ACC112 (cell line): ENCODE data around the gene STK11.

Experiments
- H2AFZ ChIP-seq: fragments of 200-600 bp; sonication (generic); one replicate; pipeline ENCODE4 v1.6.0; 2017; ENCODE audit warnings: antibody characterized with exemption, low read length; ENCODE audit not compliant: unreplicated experiment
- H3K27ac ChIP-seq: fragments of 200-600 bp; sonication (generic); 2 replicates; pipeline ENCODE4 v1.5.1; 2014; ENCODE audit warnings: low read depth, mild to moderate bottlenecking, antibody characterized with exemption, low read length, moderate library complexity
- H3K27me3 ChIP-seq: fragments of 200-600 bp; sonication (generic); 2 replicates; pipeline ENCODE4 v1.6.1; 2014; ENCODE audit warnings: mild to moderate bottlenecking, antibody characterized with exemption, low read length, moderate library complexity, mixed read lengths; ENCODE audit not compliant: insufficient read depth
- H3K36me3 ChIP-seq: fragments of 200-600 bp; sonication (generic); 2 replicates; pipeline ENCODE4 v1.6.1; 2016; ENCODE audit warnings: mild to moderate bottlenecking, antibody characterized with exemption, low read length, moderate library complexity, mixed read lengths; ENCODE audit not compliant: insufficient read depth
- H3K4me1 ChIP-seq: fragments of 200-600 bp; sonication (generic); one replicate; pipeline ENCODE4 v1.6.1; 2016; ENCODE audit warnings: low read length, mixed read lengths; ENCODE audit not compliant: insufficient read depth, unreplicated experiment, control insufficient read depth
- H3K4me3 ChIP-seq: fragments of 200-600 bp; sonication (generic); 2 replicates; pipeline ENCODE4 v1.5.1; 2014; ENCODE audit warnings: mild to moderate bottlenecking, low read depth, low read length
- H3K79me2 ChIP-seq: fragments of 200-600 bp; sonication (generic); one replicate; pipeline ENCODE4 v1.6.0; 2016; ENCODE audit warnings: low read length; ENCODE audit not compliant: control insufficient read depth, unreplicated experiment, insufficient read depth

STK11 gene

DNA sequence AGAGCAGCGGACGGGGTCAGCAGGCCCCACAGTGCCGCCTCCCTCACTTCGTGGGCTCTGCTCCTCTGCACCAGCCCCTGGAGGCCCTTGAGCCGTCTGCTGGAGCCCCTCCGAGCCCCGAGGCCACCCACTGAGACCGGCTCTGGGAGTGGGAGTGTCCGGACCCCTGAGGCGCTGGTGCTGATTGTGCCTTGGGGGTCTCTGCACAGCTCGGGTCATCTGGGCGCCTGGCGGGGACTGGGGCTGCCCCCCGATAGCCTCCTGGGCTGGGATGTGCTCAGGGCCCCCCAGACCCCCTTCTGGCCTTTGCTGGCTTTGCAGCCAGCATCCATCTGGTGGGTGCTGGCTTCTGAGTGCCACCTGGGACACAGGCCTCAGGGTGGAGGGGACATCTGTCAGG is 16.8 kb downstream of the STK11 start:
- H3K4me1 ChIP-seq, result no peaks in the 10 kb centered on the region
- H2AFZ ChIP-seq, result no peak overlapping the region
- H3K36me3 ChIP-seq, result no peaks in the 10 kb centered on the region
- H3K27ac ChIP-seq, result no peak overlapping the region
- no peaks in the 10 kb centered on the region for H3K27me3 ChIP-seq
- H3K4me3 ChIP-seq, result no peak overlapping the region
- peaks cover 2% of the 10 kb centered on the region for H3K79me2 ChIP-seq

DNA sequence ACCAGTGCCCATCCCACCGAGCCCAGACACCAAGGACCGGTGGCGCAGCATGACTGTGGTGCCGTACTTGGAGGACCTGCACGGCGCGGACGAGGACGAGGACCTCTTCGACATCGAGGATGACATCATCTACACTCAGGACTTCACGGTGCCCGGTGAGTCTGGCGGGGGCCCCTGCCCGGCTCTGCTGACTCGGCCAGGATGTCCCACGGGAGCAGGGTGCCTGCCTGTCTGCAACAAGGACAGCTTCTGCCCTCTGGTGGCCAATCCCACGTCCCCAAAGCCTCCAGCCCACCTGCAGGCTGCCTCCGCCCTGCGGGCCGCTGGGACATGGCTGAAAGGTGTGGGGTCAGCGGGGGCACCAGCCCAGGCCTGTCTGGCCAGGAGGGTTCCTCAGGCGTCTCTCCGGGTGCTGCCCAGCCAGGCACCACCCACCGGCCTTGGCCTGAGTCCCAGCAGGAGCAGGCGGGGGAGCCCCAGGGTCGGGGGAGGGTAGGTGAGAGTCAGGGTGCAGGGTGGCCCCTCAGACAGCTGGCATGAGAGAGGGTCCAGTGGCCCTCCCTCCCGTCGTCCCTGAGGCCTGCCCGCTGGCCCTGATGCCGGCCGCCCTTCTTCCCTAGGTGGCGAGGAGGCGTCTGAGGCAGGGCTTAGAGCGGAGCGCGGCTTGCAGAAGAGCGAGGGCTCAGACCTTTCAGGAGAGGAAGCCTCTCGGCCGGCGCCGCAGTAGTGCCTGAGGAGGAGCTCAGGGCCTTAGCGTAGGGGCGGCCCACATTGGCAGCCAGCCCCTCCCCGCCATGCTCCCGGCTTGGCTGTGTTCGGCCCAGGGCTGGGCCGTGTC is 17.7 kb downstream of the STK11 start:
- Histone ChIP-seq H3K27ac (no peak overlapping the region), H3K36me3 (no peaks in the 10 kb centered on the region), H3K27me3 (no peaks in the 10 kb centered on the region), H3K4me3 (no peak overlapping the region), H3K4me1 (no peaks in the 10 kb centered on the region), H3K79me2 (no peaks in the 10 kb centered on the region), H2AFZ (no peak overlapping the region)

GRCh38 chr19:1224047-1224825 is 18.7 kb downstream of the STK11 start:
- Histone ChIP-seq H3K36me3 (no peaks in the 10 kb centered on the region), H2AFZ (no peak overlapping the region), H3K27ac (no peak overlapping the region)

GRCh38 chr19:1224847-1225246 is 19.3 kb downstream of the STK11 start:
- no peaks in the 10 kb centered on the region for H3K36me3 ChIP-seq
- H3K79me2 ChIP-seq, result no peaks in the 10 kb centered on the region
- H2AFZ ChIP-seq, result no peak overlapping the region
- no peaks in the 10 kb centered on the region for H3K27me3 ChIP-seq
- H3K4me1 ChIP-seq, result no peaks in the 10 kb centered on the region
- no peak overlapping the region for H3K27ac ChIP-seq
- H3K4me3 ChIP-seq, result no peak overlapping the region

More at GRCh38 chr19:1224047-1224825, 18.7 kb downstream of the STK11 start:
- Histone ChIP-seq H3K4me1 (no peaks in the 10 kb centered on the region), H3K79me2 (no peaks in the 10 kb centered on the region), H3K4me3 (no peak overlapping the region), H3K27me3 (no peaks in the 10 kb centered on the region)

DNA sequence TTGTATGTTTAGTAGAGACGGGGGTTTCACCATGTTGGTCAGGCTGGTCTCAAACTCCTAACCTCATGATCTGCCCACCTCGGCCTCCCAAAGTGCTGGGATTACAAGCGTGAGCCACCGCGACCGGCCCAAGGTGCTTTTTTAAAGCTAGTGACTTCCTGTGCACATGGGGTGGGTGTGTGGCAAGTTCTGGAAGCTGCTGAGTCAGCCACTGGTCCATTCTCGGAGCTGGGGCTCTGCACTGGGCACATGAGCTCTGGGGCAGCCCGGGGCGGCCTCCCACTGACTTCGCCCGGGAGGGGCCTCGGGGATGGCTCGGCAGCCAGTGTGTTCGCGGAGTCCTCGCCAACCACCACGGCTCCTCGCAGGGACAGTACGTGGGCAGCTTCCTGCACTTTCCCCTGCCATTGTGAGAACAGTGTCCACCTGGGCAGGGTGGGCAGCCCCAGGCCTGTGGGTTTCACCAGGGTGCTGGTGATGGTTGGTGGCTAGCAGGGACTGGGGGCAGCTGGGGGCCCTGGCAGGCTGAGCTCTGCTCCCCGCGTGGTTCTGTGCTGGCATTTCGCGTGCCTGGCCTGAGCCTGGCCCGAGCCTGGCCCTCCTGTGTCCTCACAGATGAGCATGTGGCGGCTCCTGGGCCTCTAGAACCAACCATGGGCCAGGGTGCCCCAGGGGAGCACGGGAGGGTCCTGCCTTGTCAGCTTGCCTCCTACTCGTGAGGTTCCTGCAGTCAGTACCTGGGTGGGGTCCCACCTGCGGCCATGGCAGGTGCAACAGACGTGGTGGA is 20.1 kb downstream of the STK11 start:
- no peak overlapping the region for H2AFZ ChIP-seq
- H3K36me3 ChIP-seq, result no peaks in the 10 kb centered on the region
- H3K4me3 ChIP-seq, result no peak overlapping the region
- no peaks in the 10 kb centered on the region for H3K79me2 ChIP-seq
- no peak overlapping the region for H3K27ac ChIP-seq
- H3K27me3 ChIP-seq, result no peaks in the 10 kb centered on the region
- H3K4me1 ChIP-seq, result no peaks in the 10 kb centered on the region

GRCh38 chr19:1226227-1226518 is 20.6 kb downstream of the STK11 start:
- Histone ChIP-seq H2AFZ (no peak overlapping the region), H3K79me2 (no peaks in the 10 kb centered on the region), H3K4me1 (no peaks in the 10 kb centered on the region), H3K4me3 (no peak overlapping the region), H3K36me3 (no peaks in the 10 kb centered on the region), H3K27me3 (no peaks in the 10 kb centered on the region), H3K27ac (no peak overlapping the region)

GRCh38 chr19:1226522-1227303 is 21.1 kb downstream of the STK11 start:
- H3K27ac ChIP-seq, result no peak overlapping the region
- H2AFZ ChIP-seq, result no peak overlapping the region
- H3K36me3 ChIP-seq, result no peaks in the 10 kb centered on the region
- H3K4me1 ChIP-seq, result no peaks in the 10 kb centered on the region
- H3K27me3 ChIP-seq, result no peaks in the 10 kb centered on the region
- H3K79me2 ChIP-seq, result no peaks in the 10 kb centered on the region
- H3K4me3 ChIP-seq, result no peak overlapping the region

DNA sequence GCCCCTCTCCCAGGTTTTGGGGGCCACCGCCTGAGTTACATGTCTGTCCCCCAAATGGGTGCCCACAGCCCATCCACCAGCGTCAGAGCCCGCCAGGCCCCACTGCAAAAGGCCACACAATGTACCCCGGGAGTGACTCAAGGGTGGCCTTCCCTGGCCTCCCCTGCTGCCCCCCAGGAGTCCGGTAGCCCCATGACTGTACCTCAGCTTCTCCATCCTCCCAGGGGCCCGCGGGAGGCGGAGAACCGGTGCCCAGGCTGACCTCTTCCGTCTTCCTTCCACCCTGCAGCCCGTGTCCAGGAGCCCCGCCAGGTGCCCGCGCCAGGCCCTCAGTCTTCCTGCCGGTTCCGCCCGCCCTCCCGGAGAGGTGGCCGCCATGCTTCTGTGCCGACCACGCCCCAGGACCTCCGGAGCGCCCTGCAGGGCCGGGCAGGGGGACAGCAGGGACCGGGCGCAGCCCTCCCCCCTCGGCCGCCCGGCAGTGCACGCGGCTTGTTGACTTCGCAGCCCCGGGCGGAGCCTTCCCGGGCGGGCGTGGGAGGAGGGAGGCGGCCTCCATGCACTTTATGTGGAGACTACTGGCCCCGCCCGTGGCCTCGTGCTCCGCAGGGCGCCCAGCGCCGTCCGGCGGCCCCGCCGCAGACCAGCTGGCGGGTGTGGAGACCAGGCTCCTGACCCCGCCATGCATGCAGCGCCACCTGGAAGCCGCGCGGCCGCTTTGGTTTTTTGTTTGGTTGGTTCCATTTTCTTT is 21.9 kb downstream of the STK11 start:
- Histone ChIP-seq H3K27me3 (no peaks in the 10 kb centered on the region), H3K36me3 (no peaks in the 10 kb centered on the region), H3K79me2 (no peaks in the 10 kb centered on the region), H2AFZ (no peak overlapping the region), H3K4me3 (no peak overlapping the region), H3K4me1 (no peaks in the 10 kb centered on the region), H3K27ac (no peak overlapping the region)

- Histone ChIP-seq H2AFZ (no peak overlapping the region), H3K4me1 (no peaks in the 10 kb centered on the region), H3K79me2 (no peaks in the 10 kb centered on the region), H3K27me3 (no peaks in the 10 kb centered on the region), H3K4me3 (no peak overlapping the region), H3K27ac (no peak overlapping the region), H3K36me3 (no peaks in the 10 kb centered on the region)
Observed at GRCh38 chr19:1228161-1228957, 22.8 kb downstream of the STK11 start.
